GM23338 (cell line): ENCODE measurements around the gene ZNF536. TPM values are rescaled to one million over a fixed set of nuclear protein-coding genes. Genes with fewer than 3 reads are reported as not detected.

Experiments
- ATAC-seq: fragments of 200-7000 bp; cut with Tn5 transposase; 3 replicates; pipeline ENCODE4 v1.9.1; 2020
- DNase-seq: peaks from one replicate; pipeline ENCODE4 v3.0.0-alpha.2; 2015; ENCODE audit warnings: low spot score
- H2AFZ ChIP-seq: fragments of 200-600 bp; sonication (generic); 2 replicates; pipeline ENCODE4 v1.8.0; 2016; ENCODE audit warnings: antibody characterized with exemption, mild to moderate bottlenecking, moderate library complexity
- H3F3A ChIP-seq: fragments of 200-600 bp; sonication (generic); replicated peaks from 2 replicates; pipeline ENCODE4 v1.8.0; 2017; ENCODE audit warnings: antibody characterized with exemption, mixed run types, low read depth
- H3K27ac ChIP-seq: fragments of 200-600 bp; sonication (generic); 2 replicates; pipeline ENCODE4 v1.6.1; 2016; ENCODE audit warnings: low read depth
- H3K27me3 ChIP-seq: fragments of 200-600 bp; sonication (generic); 2 replicates; pipeline ENCODE4 v1.8.0; 2016; ENCODE audit warnings: mild to moderate bottlenecking, mixed run types, moderate library complexity; ENCODE audit not compliant: insufficient read depth
- H3K36me3 ChIP-seq: fragments of 200-600 bp; sonication (generic); 2 replicates; pipeline ENCODE4 v1.8.0; 2016; ENCODE audit warnings: mild to moderate bottlenecking; ENCODE audit not compliant: insufficient read depth
- H3K4me1 ChIP-seq: fragments of 200-600 bp; sonication (generic); 2 replicates; pipeline ENCODE4 v1.8.0; 2016; ENCODE audit warnings: mild to moderate bottlenecking, moderate library complexity; ENCODE audit not compliant: insufficient read depth
- H3K4me2 ChIP-seq: fragments of 200-600 bp; sonication (generic); 2 replicates; pipeline ENCODE4 v1.7.1; 2017; ENCODE audit warnings: mixed run types
- H3K4me3 ChIP-seq: fragments of 200-600 bp; sonication (generic); 2 replicates; pipeline ENCODE4 v1.6.1; 2016; ENCODE audit warnings: mixed run types
- H3K79me2 ChIP-seq: fragments of 200-600 bp; sonication (generic); replicated peaks from 2 replicates; pipeline ENCODE4 v1.8.0; 2017; ENCODE audit warnings: mild to moderate bottlenecking; ENCODE audit not compliant: insufficient read depth
- H3K9me2 ChIP-seq: fragments of 200-600 bp; sonication (generic); 2 replicates; pipeline ENCODE4 v1.8.0; 2017; ENCODE audit not compliant: insufficient read depth
- H4K20me1 ChIP-seq: fragments of 200-600 bp; sonication (generic); replicated peaks from 2 replicates; pipeline ENCODE4 v1.8.0; 2017; ENCODE audit warnings: mild to moderate bottlenecking; ENCODE audit not compliant: insufficient read depth
- H3K27ac Mint-ChIP-seq: 2 replicates; pipeline ENCODE4 v1.8.0; 2020; ENCODE audit warnings: inconsistent platforms, mild to moderate bottlenecking, moderate library complexity, mixed read lengths
- H3K27me3 Mint-ChIP-seq: 3 replicates; pipeline ENCODE4 v1.8.0; 2022; ENCODE audit warnings: low read depth, mild to moderate bottlenecking, moderate library complexity, mixed read lengths, inconsistent platforms; ENCODE audit not compliant: insufficient read depth, poor library complexity
- H3K36me3 Mint-ChIP-seq: 3 replicates; pipeline ENCODE4 v1.8.0; 2021; ENCODE audit warnings: low read depth, mild to moderate bottlenecking, inconsistent platforms, moderate library complexity, mixed read lengths
- H3K4me1 Mint-ChIP-seq: 3 replicates; pipeline ENCODE4 v1.8.0; 2020; ENCODE audit warnings: mild to moderate bottlenecking, inconsistent platforms, mixed read lengths
- H3K4me3 Mint-ChIP-seq: 3 replicates; pipeline ENCODE4 v1.8.0; 2021; ENCODE audit warnings: moderate library complexity, mild to moderate bottlenecking, inconsistent platforms, mixed read lengths
- H3K9me3 Mint-ChIP-seq: 3 replicates; pipeline ENCODE4 v1.8.0; 2020; ENCODE audit warnings: moderate library complexity, mild to moderate bottlenecking, inconsistent platforms, mixed read lengths
- CREB1 ChIP-seq: fragments of 250-450 bp; sonication (Bioruptor Pico); IDR thresholded peaks from 2 replicates; pipeline ENCODE4 v1.5.0; 2020; ENCODE audit warnings: low read depth, mild to moderate bottlenecking, moderate library complexity
- EZH2 ChIP-seq: fragments of 200-600 bp; sonication (generic); IDR thresholded peaks from one replicate; pipeline ENCODE4 v1.8.0; 2017; ENCODE audit warnings: antibody characterized with exemption, mild to moderate bottlenecking, low read depth; ENCODE audit not compliant: unreplicated experiment
- EZH2phosphoT487 ChIP-seq: fragments of 200-600 bp; sonication (generic); IDR thresholded peaks from one replicate; pipeline ENCODE4 v1.8.1; 2018; ENCODE audit warnings: antibody characterized with exemption; ENCODE audit not compliant: unreplicated experiment
- JUNB ChIP-seq: IDR thresholded peaks from one replicate; pipeline ENCODE4 v1.6.1; 2016; ENCODE audit warnings: antibody characterized with exemption; ENCODE audit not compliant: unreplicated experiment
- NANOG ChIP-seq: IDR thresholded peaks from 2 replicates; pipeline ENCODE4 v1.6.1; 2016; ENCODE audit warnings: antibody characterized with exemption, borderline replicate concordance
- POLR2AphosphoS5 ChIP-seq: IDR thresholded peaks from 2 replicates; pipeline ENCODE4 v1.6.1; 2016; ENCODE audit warnings: antibody characterized with exemption, low read depth
- STAT1 ChIP-seq: IDR thresholded peaks from one replicate; pipeline ENCODE4 v1.6.1; 2016; ENCODE audit warnings: antibody characterized with exemption; ENCODE audit not compliant: unreplicated experiment
- ZNF114 ChIP-seq: fragments of 250-450 bp; sonication (Bioruptor Pico); IDR thresholded peaks from 2 replicates; pipeline ENCODE4 v1.5.0; 2020; ENCODE audit warnings: mild to moderate bottlenecking, moderate library complexity
- ZNF331 ChIP-seq: fragments of 250-450 bp; sonication (Bioruptor Pico); IDR thresholded peaks from 2 replicates; pipeline ENCODE4 v1.5.0; 2020; ENCODE audit warnings: low read depth, mild to moderate bottlenecking, moderate library complexity
- polyA plus RNA-seq: library from polyadenylated mRNA; unstranded; fragments of >200 nt; fragmentation: Nextera tagmentation; extraction: Ambion mirVana; gene quantifications from 2 replicates; pipeline ENCODE4 v1.2.1, GENCODE V29; 2016
- total RNA-seq: library from RNA; depleted of rRNA; stranded (reverse); fragments of >200 nt; shearing (Covaris generic); gene quantifications from 2 replicates; pipeline ENCODE4 v1.2.3, GENCODE V29; 2014
- TF ChIP-seq, protein P1 (sequence below): IDR thresholded peaks from 2 replicates; pipeline ENCODE4 v1.6.1; 2016; ENCODE audit warnings: antibody characterized with exemption
- TF ChIP-seq, protein P2 (sequence below): fragments of 250-450 bp; sonication (Bioruptor Pico); IDR thresholded peaks from 2 replicates; pipeline ENCODE4 v1.5.0; 2020; ENCODE audit warnings: mild to moderate bottlenecking, moderate library complexity
- TF ChIP-seq, protein P3 (sequence below), 2 experiments: fragments of 200-600 bp in 1 of 2; sonication (generic) in 1 of 2; conservative IDR thresholded peaks; 2 replicates each; pipeline versions ENCODE4 v1.5.1 to v1.6.1; 2016 to 2017; ENCODE audit warnings: antibody characterized with exemption in 2 of 2, low read depth in 2 of 2, mild to moderate bottlenecking in 2 of 2, moderate library complexity in 1 of 2
- TF ChIP-seq, protein P4 (sequence below): IDR thresholded peaks from one replicate; pipeline ENCODE4 v1.6.1; 2018; ENCODE audit warnings: antibody characterized with exemption; ENCODE audit not compliant: unreplicated experiment

The ZNF536 gene
- total and polyA plus RNA-seq, 2 experiments from 2014 or later = 0.07 TPM; not detected in 1

- Histone ChIP-seq H3K27ac (no peak overlapping the region), H3K4me2 (no peak overlapping the region), H2AFZ (no peak overlapping the region), H3K9me2 (peaks cover 7% of the 10 kb centered on the region), H3K79me2 (no peaks in the 10 kb centered on the region), H4K20me1 (no peaks in the 10 kb centered on the region), H3K4me3 (no peak overlapping the region), H3F3A (no peaks in the 10 kb centered on the region), H3K27me3 (no peaks in the 10 kb centered on the region), H3K4me1 (no peaks in the 10 kb centered on the region), H3K36me3 (no peaks in the 10 kb centered on the region)
- Mint-ChIP-seq H3K4me3 (no peak overlapping the region), H3K9me3 (no peaks in the 10 kb centered on the region), H3K4me1 (no peaks in the 10 kb centered on the region), H3K27ac (no peak overlapping the region), H3K36me3 (no peaks in the 10 kb centered on the region), H3K27me3 (no peaks in the 10 kb centered on the region)
- no peak for DNase-seq
- TF ChIP-seq JUNB (no peak), ZNF114 (no peak), ZNF331 (CRISPR knock-in tag) (no peak), POLR2AphosphoS5 (no peak), NANOG (no peak), STAT1 (no peak), EZH2 (no peak), EZH2phosphoT487 (no peak), CREB1 (no peak)
- TF ChIP-seq, protein P1, sequence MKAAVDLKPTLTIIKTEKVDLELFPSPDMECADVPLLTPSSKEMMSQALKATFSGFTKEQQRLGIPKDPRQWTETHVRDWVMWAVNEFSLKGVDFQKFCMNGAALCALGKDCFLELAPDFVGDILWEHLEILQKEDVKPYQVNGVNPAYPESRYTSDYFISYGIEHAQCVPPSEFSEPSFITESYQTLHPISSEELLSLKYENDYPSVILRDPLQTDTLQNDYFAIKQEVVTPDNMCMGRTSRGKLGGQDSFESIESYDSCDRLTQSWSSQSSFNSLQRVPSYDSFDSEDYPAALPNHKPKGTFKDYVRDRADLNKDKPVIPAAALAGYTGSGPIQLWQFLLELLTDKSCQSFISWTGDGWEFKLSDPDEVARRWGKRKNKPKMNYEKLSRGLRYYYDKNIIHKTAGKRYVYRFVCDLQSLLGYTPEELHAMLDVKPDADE = no peak
- TF ChIP-seq, protein P2, sequence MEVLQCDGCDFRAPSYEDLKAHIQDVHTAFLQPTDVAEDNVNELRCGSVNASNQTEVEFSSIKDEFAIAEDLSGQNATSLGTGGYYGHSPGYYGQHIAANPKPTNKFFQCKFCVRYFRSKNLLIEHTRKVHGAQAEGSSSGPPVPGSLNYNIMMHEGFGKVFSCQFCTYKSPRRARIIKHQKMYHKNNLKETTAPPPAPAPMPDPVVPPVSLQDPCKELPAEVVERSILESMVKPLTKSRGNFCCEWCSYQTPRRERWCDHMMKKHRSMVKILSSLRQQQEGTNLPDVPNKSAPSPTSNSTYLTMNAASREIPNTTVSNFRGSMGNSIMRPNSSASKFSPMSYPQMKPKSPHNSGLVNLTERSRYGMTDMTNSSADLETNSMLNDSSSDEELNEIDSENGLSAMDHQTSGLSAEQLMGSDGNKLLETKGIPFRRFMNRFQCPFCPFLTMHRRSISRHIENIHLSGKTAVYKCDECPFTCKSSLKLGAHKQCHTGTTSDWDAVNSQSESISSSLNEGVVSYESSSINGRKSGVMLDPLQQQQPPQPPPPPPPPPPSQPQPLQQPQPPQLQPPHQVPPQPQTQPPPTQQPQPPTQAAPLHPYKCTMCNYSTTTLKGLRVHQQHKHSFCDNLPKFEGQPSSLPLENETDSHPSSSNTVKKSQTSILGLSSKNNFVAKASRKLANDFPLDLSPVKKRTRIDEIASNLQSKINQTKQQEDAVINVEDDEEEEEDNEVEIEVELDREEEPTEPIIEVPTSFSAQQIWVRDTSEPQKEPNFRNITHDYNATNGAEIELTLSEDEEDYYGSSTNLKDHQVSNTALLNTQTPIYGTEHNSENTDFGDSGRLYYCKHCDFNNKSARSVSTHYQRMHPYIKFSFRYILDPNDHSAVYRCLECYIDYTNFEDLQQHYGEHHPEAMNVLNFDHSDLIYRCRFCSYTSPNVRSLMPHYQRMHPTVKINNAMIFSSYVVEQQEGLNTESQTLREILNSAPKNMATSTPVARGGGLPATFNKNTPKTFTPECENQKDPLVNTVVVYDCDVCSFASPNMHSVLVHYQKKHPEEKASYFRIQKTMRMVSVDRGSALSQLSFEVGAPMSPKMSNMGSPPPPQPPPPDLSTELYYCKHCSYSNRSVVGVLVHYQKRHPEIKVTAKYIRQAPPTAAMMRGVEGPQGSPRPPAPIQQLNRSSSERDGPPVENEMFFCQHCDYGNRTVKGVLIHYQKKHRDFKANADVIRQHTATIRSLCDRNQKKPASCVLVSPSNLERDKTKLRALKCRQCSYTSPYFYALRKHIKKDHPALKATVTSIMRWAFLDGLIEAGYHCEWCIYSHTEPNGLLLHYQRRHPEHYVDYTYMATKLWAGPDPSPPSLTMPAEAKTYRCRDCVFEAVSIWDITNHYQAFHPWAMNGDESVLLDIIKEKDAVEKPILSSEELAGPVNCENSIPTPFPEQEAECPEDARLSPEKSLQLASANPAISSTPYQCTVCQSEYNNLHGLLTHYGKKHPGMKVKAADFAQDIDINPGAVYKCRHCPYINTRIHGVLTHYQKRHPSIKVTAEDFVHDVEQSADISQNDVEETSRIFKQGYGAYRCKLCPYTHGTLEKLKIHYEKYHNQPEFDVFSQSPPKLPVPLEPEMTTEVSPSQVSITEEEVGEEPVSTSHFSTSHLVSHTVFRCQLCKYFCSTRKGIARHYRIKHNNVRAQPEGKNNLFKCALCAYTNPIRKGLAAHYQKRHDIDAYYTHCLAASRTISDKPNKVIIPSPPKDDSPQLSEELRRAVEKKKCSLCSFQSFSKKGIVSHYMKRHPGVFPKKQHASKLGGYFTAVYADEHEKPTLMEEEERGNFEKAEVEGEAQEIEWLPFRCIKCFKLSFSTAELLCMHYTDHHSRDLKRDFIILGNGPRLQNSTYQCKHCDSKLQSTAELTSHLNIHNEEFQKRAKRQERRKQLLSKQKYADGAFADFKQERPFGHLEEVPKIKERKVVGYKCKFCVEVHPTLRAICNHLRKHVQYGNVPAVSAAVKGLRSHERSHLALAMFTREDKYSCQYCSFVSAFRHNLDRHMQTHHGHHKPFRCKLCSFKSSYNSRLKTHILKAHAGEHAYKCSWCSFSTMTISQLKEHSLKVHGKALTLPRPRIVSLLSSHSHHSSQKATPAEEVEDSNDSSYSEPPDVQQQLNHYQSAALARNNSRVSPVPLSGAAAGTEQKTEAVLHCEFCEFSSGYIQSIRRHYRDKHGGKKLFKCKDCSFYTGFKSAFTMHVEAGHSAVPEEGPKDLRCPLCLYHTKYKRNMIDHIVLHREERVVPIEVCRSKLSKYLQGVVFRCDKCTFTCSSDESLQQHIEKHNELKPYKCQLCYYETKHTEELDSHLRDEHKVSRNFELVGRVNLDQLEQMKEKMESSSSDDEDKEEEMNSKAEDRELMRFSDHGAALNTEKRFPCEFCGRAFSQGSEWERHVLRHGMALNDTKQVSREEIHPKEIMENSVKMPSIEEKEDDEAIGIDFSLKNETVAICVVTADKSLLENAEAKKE = no peak
- TF ChIP-seq, protein P3, sequence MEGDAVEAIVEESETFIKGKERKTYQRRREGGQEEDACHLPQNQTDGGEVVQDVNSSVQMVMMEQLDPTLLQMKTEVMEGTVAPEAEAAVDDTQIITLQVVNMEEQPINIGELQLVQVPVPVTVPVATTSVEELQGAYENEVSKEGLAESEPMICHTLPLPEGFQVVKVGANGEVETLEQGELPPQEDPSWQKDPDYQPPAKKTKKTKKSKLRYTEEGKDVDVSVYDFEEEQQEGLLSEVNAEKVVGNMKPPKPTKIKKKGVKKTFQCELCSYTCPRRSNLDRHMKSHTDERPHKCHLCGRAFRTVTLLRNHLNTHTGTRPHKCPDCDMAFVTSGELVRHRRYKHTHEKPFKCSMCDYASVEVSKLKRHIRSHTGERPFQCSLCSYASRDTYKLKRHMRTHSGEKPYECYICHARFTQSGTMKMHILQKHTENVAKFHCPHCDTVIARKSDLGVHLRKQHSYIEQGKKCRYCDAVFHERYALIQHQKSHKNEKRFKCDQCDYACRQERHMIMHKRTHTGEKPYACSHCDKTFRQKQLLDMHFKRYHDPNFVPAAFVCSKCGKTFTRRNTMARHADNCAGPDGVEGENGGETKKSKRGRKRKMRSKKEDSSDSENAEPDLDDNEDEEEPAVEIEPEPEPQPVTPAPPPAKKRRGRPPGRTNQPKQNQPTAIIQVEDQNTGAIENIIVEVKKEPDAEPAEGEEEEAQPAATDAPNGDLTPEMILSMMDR (conservative IDR thresholded peaks at IDR 0.05; ENCODE audit: low read depth in 2 of 2) = no peak
- TF ChIP-seq, protein P4, sequence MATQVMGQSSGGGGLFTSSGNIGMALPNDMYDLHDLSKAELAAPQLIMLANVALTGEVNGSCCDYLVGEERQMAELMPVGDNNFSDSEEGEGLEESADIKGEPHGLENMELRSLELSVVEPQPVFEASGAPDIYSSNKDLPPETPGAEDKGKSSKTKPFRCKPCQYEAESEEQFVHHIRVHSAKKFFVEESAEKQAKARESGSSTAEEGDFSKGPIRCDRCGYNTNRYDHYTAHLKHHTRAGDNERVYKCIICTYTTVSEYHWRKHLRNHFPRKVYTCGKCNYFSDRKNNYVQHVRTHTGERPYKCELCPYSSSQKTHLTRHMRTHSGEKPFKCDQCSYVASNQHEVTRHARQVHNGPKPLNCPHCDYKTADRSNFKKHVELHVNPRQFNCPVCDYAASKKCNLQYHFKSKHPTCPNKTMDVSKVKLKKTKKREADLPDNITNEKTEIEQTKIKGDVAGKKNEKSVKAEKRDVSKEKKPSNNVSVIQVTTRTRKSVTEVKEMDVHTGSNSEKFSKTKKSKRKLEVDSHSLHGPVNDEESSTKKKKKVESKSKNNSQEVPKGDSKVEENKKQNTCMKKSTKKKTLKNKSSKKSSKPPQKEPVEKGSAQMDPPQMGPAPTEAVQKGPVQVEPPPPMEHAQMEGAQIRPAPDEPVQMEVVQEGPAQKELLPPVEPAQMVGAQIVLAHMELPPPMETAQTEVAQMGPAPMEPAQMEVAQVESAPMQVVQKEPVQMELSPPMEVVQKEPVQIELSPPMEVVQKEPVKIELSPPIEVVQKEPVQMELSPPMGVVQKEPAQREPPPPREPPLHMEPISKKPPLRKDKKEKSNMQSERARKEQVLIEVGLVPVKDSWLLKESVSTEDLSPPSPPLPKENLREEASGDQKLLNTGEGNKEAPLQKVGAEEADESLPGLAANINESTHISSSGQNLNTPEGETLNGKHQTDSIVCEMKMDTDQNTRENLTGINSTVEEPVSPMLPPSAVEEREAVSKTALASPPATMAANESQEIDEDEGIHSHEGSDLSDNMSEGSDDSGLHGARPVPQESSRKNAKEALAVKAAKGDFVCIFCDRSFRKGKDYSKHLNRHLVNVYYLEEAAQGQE = no peak
- ATAC-seq = no peak
Observed at GRCh38 chr19:30340771-30341561, 31.2 kb upstream of the ZNF536 start.
